NT2/D1 (cell line): ENCODE results near the gene ANKDD1B.

Experiments
- DNase-seq: peaks from one replicate; pipeline ENCODE4 v3.0.0-alpha.2; 2011; ENCODE audit warnings: low read depth, low spot score
- H3K27me3 ChIP-seq: 2 replicates; pipeline ENCODE4 v1.6.0; 2011; ENCODE audit warnings: mild to moderate bottlenecking; ENCODE audit not compliant: insufficient read length, insufficient read depth
- H3K36me3 ChIP-seq: 2 replicates; pipeline ENCODE4 v1.6.1; 2011; ENCODE audit warnings: mild to moderate bottlenecking, low read length, mixed read lengths; ENCODE audit not compliant: insufficient read depth, insufficient read length
- H3K4me1 ChIP-seq: 2 replicates; pipeline ENCODE4 v1.5.1; 2011; ENCODE audit not compliant: insufficient read depth, insufficient read length
- H3K4me3 ChIP-seq: 2 replicates; pipeline ENCODE4 v1.5.1; 2011; ENCODE audit warnings: low read depth; ENCODE audit not compliant: insufficient read length
- H3K9ac ChIP-seq: 2 replicates; pipeline ENCODE4 v1.6.0; 2011; ENCODE audit warnings: low read depth; ENCODE audit not compliant: insufficient read length
- H3K9me3 ChIP-seq: 2 replicates; pipeline ENCODE4 v1.5.1; 2011; ENCODE audit warnings: mild to moderate bottlenecking, low read length; ENCODE audit not compliant: insufficient read depth
- SUZ12 ChIP-seq: IDR thresholded peaks from 2 replicates; pipeline ENCODE4 v1.6.1; 2011; ENCODE audit not compliant: insufficient read length, insufficient read depth; ENCODE audit errors: extremely low read depth
- YY1 ChIP-seq: IDR thresholded peaks from 2 replicates; pipeline ENCODE4 v1.6.1; 2011; ENCODE audit not compliant: insufficient read length, insufficient read depth
- ZNF274 ChIP-seq: IDR thresholded peaks from 2 replicates; pipeline ENCODE4 v1.6.1; 2011; ENCODE audit warnings: mild to moderate bottlenecking, low read depth, low read length

The ANKDD1B gene

DNA sequence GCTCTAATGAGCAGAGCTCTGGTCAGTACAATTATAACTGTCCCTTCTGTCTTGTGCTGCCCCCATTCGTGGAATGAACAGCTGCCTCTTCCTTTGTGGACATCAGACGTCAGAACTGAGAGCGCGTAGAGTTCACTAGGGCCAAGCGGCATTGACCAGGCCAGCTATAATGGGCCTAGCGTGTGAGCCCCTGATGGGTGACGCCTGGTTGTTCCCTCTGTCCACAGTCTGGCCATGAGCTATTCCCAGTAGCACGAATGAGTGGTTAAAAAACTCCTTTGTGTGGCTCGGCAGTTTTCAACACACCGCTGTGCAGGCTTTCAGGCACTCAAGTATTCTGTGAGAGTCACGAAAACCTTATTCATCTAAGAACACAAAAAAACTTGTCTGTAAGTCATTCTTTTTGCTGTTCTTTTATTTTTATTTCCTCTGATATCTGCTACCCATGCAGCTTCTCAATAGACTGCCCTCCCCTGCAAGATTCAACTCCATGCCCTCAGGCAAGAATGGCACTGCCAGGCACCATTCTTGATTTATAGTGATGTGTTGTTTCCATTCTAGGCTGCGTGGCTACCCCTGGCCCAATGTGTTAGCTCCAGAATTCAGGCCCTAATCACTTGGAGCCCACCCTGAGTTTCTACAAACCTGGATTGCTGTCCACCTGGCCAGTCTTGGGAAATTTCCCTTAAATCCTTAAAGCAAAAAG, 52.5 kb downstream of the ANKDD1B start:
- TF ChIP-seq ZNF274 (no peak), YY1 (no peak), SUZ12 (no peak)
- no peaks in the 10 kb centered on the region for H3K27me3 ChIP-seq
- H3K36me3 ChIP-seq = no peaks in the 10 kb centered on the region
- DNase-seq = no peak
- peaks cover 7% of the 10 kb centered on the region for H3K4me1 ChIP-seq
- no peak overlapping the region for H3K4me3 ChIP-seq
- no peaks in the 10 kb centered on the region; the same call in 1 of the 2 replicates for H3K9me3 ChIP-seq
- H3K9ac ChIP-seq = no peak overlapping the region

DNA sequence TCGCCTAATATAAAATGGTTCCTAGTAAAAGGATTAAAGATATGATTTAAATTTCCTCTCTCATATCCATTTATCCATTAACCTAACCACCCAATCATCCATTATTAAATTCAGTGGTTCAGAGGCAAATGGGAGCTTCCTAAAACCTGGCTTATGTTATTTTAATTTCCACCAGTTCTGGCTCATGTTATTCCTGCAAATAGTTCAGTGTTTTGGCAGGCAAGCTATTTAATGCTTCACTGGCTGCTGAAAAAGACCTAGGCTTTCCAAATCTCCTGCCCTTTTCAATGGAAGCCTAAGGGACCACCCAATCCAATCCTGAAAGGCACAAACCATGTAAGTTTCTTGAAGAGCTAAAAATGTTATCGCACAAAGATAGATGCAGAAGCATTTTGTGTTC, 53.7 kb downstream of the ANKDD1B start:
- no peak overlapping the region for H3K9ac ChIP-seq
- DNase-seq = no peak
- peaks cover 7% of the 10 kb centered on the region for H3K4me1 ChIP-seq
- H3K9me3 ChIP-seq = no peaks in the 10 kb centered on the region
- H3K4me3 ChIP-seq = no peak overlapping the region
- H3K27me3 ChIP-seq = no peaks in the 10 kb centered on the region
- no peak for TF ChIP-seq SUZ12
- TF ChIP-seq YY1 = no peak
- TF ChIP-seq ZNF274 = no peak
- no peaks in the 10 kb centered on the region for H3K36me3 ChIP-seq

DNA sequence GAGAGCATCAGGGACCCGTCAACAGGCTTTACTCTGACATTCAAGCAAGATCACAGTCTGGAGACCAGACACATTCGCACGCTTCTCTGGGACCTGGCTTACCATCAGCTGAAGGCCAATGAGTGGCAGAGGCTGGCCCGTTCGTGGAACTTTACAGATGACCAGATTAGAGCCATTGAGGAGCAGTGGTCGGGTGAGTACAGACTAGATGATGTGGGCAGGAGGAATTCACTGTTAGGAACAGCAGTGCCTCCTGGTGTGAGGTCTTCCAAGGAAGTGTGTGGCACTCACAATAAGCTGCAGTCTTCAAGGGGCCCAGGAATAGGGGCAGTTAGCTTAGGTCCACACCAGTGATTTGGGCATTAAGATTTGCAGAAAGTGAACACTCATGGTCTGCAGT, 55.5 kb downstream of the ANKDD1B start:
- Histone ChIP-seq H3K9me3 (no peaks in the 10 kb centered on the region), H3K27me3 (no peaks in the 10 kb centered on the region), H3K9ac (no peak overlapping the region), H3K36me3 (no peaks in the 10 kb centered on the region), H3K4me1 (peaks cover 7% of the 10 kb centered on the region), H3K4me3 (no peak overlapping the region)
- TF ChIP-seq ZNF274 (no peak), SUZ12 (no peak), YY1 (no peak)
- DNase-seq = no peak

- H3K9ac ChIP-seq = no peak overlapping the region
- no peak for TF ChIP-seq SUZ12
- TF ChIP-seq YY1 = no peak
- no peak for TF ChIP-seq ZNF274
- H3K27me3 ChIP-seq = no peaks in the 10 kb centered on the region
- H3K4me1 ChIP-seq = peaks cover 5% of the 10 kb centered on the region
- no peak for DNase-seq
- peaks cover 2% of the 10 kb centered on the region for H3K36me3 ChIP-seq
- no peaks in the 10 kb centered on the region for H3K9me3 ChIP-seq
- H3K4me3 ChIP-seq = no peak overlapping the region
Measured at GRCh38 chr5:75667586-75667985, 56.3 kb downstream of the ANKDD1B start.

DNA sequence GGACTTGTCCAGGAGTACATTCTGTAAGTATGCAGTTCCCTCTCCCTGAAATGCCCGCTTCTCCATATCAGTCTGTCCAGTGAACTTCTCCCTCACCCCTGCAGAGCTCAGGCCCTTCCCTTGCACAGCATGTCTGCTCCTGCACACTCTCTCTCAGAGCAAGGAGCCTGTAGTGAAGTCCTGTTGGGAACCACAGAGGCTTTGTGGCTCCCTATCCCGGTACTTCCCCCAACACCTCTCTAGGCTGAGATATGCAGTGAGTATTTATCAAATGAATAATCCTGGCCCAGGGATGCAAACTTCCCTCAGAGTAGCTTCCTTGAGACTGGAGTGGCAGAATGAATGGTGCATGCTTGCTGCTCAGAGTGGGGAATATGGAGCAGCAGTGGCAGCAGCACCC, 57.2 kb downstream of the ANKDD1B start:
- Histone ChIP-seq H3K4me1 (peaks cover 5% of the 10 kb centered on the region), H3K4me3 (no peak overlapping the region), H3K9ac (no peak overlapping the region), H3K36me3 (peaks cover 9% of the 10 kb centered on the region), H3K9me3 (no peaks in the 10 kb centered on the region), H3K27me3 (no peaks in the 10 kb centered on the region)
- TF ChIP-seq ZNF274 (no peak), SUZ12 (no peak), YY1 (no peak)
- DNase-seq = no peak

DNA sequence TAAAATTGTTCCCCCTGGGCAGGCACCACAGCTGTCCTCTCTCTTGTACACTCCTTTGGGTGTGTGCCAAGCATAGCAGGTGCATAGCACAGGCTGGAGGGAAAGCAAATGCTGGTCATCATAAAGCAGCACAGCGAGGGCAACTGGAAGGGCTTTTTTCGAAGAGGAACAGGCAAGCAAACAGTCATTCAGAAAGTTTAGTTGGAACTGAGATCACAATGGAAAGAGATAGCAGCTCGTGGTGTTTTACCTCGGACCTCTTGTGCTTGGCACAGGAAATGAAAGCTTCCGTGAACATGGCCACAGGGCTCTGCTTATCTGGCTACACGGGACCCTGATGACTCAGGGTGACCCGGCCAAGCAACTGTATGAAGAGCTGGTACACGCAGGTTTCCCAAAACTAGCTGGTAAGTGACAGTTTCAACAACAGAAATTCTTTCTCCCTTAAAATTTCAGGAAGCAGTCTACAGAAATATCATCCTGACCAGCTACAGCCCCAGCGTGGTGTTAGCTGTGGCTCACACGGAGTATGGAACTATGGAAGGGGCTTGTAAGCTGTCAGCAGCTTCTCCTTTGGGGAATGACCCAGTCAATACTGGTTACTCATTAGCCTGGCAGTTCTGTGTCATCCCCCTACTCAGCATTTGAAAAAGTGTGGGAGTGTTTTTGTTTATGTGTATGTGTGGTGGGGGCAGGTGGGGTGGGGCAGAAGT, 57.9 kb downstream of the ANKDD1B start:
- no peak overlapping the region for H3K4me3 ChIP-seq
- peaks cover 10% of the 10 kb centered on the region for H3K36me3 ChIP-seq
- H3K9me3 ChIP-seq = no peaks in the 10 kb centered on the region
- DNase-seq = no peak
- peaks cover 5% of the 10 kb centered on the region for H3K4me1 ChIP-seq
- TF ChIP-seq SUZ12 (no peak), ZNF274 (no peak), YY1 (no peak)
- no peak overlapping the region for H3K9ac ChIP-seq
- no peaks in the 10 kb centered on the region for H3K27me3 ChIP-seq

GRCh38 chr5:75670577-75670976, 59.3 kb downstream of the ANKDD1B start:
- Histone ChIP-seq H3K9me3 (no peaks in the 10 kb centered on the region), H3K27me3 (no peaks in the 10 kb centered on the region), H3K4me3 (no peak overlapping the region), H3K36me3 (peaks cover 20% of the 10 kb centered on the region), H3K9ac (no peak overlapping the region), H3K4me1 (peaks cover 5% of the 10 kb centered on the region)
- TF ChIP-seq YY1 (no peak), ZNF274 (no peak), SUZ12 (no peak)
- DNase-seq = no peak
